ENCODE measurements around the gene ROBO2. TPM values are rescaled to one million over a fixed set of nuclear protein-coding genes. Genes with fewer than 3 reads are reported as not detected.

The ROBO2 gene
- polyA plus RNA-seq, 1 of the 3 experiments (the other 2 are of a cell fraction), result not detected

DNA sequence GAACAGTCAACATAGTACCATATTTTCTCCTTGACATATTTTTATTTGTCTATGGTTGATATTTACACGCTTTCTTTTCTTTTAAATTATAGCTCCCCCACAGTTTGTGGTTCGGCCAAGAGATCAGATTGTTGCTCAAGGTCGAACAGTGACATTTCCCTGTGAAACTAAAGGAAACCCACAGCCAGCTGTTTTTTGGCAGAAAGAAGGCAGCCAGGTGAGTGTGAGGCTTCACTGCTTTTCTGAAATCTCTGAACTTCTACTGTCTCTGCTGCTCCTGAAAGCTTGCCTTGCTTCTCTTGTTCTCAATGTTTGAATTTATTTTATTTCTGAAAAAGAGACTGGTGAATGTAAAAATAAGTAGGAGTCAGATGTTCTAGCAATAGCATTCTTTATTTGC lies 506.3 kb downstream of the ROBO2 start (continued):
- TF ChIP-seq CTCF (IDR thresholded peaks at IDR 0.05) (no peak), TEAD4 (IDR thresholded peaks at IDR 0.05; ENCODE audit: borderline replicate concordance, insufficient read depth) (no peak), FOXM1 (IDR thresholded peaks at IDR 0.05; ENCODE audit: low read depth) (no peak), MXI1 (IDR thresholded peaks at IDR 0.05; ENCODE audit: low read depth, low read length) (no peak)

DNA sequence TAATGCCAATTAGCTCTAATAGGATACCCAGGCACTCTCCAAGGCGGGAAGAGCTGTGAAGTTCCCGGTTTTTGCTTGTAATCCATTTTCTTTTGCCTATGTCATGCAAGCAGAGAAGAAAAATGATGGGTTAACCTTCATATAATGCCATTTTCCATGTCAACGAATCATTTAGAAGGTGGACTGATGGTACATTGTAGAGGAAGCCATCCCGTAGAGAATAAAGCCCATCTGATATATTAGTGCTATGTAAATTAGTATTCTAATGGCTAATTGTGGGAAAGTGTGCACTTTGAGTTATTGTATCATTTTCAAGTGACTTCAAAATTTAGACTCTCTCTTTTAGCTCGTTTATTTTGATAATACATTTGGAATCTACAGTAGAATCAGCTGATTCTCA lies 509.1 kb downstream of the ROBO2 start:
- no peak overlapping the region for H3K4me3 ChIP-seq (ENCODE audit: low read depth in 2 of 2, low read length in 1 of 2)
- H3K9ac ChIP-seq, result no peak overlapping the region
- H3K9me3 ChIP-seq, result no peaks in the 10 kb centered on the region
- no peak for DNase-seq
- H2AFZ ChIP-seq (ENCODE audit: low read depth), result no peak overlapping the region
- CTCF ChIA-PET, result no interaction called here
- H3K4me2 ChIP-seq, result no peak overlapping the region
- H3F3A ChIP-seq (replicated peaks; ENCODE audit: insufficient read depth), result no peaks in the 10 kb centered on the region
- H3K9me2 ChIP-seq, result no peaks in the 10 kb centered on the region; the same call in 1 of the 2 replicates
- POLR2A ChIA-PET, result no interaction called here
- whole genome bisulfite sequencing (ENCODE audit: low lambda C conversion rate), result 30% methylated on average over 5 of the region's 5 CpGs
- H3K79me2 ChIP-seq (ENCODE audit: insufficient read depth), result no peaks in the 10 kb centered on the region
- TF ChIP-seq EZH2phosphoT487 (IDR thresholded peaks at IDR 0.05; ENCODE audit: borderline replicate concordance, low read depth), result no peak
- H3K4me1 ChIP-seq (ENCODE audit: control insufficient read depth in 1 of 2, insufficient read depth in 2 of 2, low read depth in 1 of 2, low read length in 1 of 2), result no peaks in the 10 kb centered on the region
- H3K27ac ChIP-seq (ENCODE audit: low read depth in 2 of 2, low read length in 1 of 2), result no peak overlapping the region
- H3K36me3 ChIP-seq (replicated peaks in 1 of 2; ENCODE audit: control insufficient read depth in 1 of 2, insufficient read depth in 2 of 2, low read length in 1 of 2), result no peaks in the 10 kb centered on the region
- no peaks in the 10 kb centered on the region for H4K20me1 ChIP-seq (ENCODE audit: insufficient read depth)
- H3K27me3 ChIP-seq (ENCODE audit: insufficient read depth), result no peaks in the 10 kb centered on the region

DNA sequence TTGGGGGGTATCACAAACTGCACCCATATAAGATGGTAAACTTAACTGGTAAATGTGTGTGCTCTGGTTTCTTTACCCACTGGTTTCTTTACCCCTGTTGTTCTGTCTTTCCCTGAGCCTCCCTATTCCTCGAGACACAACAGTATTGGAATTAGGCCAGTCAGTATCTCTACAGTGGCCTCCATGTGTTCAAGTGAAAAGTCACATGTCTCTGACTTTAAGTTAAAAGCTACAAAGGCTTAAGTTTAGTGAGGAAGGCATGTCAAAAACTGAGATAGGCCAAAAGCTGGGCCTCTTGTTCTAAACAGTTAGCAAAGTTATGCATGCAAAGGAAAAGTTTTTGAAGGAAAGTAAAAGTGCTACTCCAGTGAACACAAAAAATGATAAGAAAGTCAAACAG lies 513.3 kb downstream of the ROBO2 start:
- no peaks in the 10 kb centered on the region for H3F3A ChIP-seq (replicated peaks; ENCODE audit: insufficient read depth)
- ChIA-PET POLR2A (no interaction called here), CTCF (no interaction called here)
- no peak overlapping the region for H3K4me2 ChIP-seq
- WGBS (ENCODE audit: low lambda C conversion rate), result 32% methylated on average over 1 of the region's 1 CpG
- H3K9ac ChIP-seq, result no peak overlapping the region
- H2AFZ ChIP-seq (ENCODE audit: low read depth), result no peak overlapping the region
- H3K27me3 ChIP-seq (ENCODE audit: insufficient read depth), result no peaks in the 10 kb centered on the region
- no peak overlapping the region for H3K4me3 ChIP-seq (ENCODE audit: low read depth in 2 of 2, low read length in 1 of 2)
- no peaks in the 10 kb centered on the region for H4K20me1 ChIP-seq (ENCODE audit: insufficient read depth)
- H3K9me2 ChIP-seq, result no peaks in the 10 kb centered on the region; the same call in 1 of the 2 replicates
- no peaks in the 10 kb centered on the region for H3K79me2 ChIP-seq (ENCODE audit: insufficient read depth)
- DNase-seq, result no peak
- H3K4me1 ChIP-seq (ENCODE audit: control insufficient read depth in 1 of 2, insufficient read depth in 2 of 2, low read depth in 1 of 2, low read length in 1 of 2), result no peaks in the 10 kb centered on the region
- H3K9me3 ChIP-seq, result no peaks in the 10 kb centered on the region
- TF ChIP-seq TEAD4 (IDR thresholded peaks at IDR 0.05; ENCODE audit: borderline replicate concordance, insufficient read depth) (no peak), JUND (IDR thresholded peaks at IDR 0.05) (no peak)
- TF ChIP-seq, protein P1, sequence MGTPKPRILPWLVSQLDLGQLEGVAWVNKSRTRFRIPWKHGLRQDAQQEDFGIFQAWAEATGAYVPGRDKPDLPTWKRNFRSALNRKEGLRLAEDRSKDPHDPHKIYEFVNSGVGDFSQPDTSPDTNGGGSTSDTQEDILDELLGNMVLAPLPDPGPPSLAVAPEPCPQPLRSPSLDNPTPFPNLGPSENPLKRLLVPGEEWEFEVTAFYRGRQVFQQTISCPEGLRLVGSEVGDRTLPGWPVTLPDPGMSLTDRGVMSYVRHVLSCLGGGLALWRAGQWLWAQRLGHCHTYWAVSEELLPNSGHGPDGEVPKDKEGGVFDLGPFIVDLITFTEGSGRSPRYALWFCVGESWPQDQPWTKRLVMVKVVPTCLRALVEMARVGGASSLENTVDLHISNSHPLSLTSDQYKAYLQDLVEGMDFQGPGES (IDR thresholded peaks at IDR 0.05; ENCODE audit: low read depth, low read length), result no peak
- H3K27ac ChIP-seq (ENCODE audit: low read depth in 2 of 2, low read length in 1 of 2), result no peak overlapping the region
- H3K36me3 ChIP-seq (replicated peaks in 1 of 2; ENCODE audit: control insufficient read depth in 1 of 2, insufficient read depth in 2 of 2, low read length in 1 of 2), result no peaks in the 10 kb centered on the region

Data from SK-N-SH (cell line).